ENCODE data around the gene ANKRD29. TPM values are rescaled to one million over a fixed set of nuclear protein-coding genes. Genes with fewer than 3 reads are reported as not detected.

The ANKRD29 gene
- total and polyA plus RNA-seq, 2 donors (not counting 1 experiment from before 2014, with no cell fraction given), result 2.0 to 6.9 TPM

DNA sequence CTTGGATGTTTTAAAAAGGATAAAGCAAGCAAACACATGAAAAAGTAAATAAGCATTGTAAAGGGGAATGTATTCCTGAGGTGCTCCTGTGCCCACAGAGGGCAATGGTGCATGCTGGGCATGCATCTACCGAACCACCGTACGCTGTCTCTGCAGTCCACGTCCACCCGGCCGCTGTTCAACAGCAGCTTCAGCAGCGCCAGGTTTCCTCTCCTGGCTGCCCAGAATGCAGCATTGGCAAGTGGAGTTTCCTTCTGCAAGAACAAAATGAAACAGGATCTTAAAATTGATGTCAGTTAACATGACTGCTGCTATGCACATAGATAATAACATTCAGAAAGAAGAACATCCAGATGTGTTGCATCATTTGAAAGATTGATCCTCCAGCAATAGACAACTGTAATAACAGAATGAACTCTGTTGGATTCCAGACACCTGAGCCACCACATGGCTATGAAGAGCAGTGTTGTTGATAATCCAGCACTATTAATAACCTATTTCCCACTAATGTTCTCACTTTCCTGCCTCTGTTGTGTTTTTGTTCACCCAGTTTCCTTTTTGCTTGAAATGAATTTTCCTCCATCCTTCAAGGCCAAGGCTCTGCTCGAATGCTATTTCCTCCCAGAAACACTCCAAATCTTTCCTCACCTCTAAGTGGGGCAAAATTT lies 13.6 kb downstream of the ANKRD29 start:
- H3K27ac ChIP-seq (ENCODE audit: insufficient read depth, low read length), result no peak overlapping the region
- H4K20me1 ChIP-seq (ENCODE audit: control insufficient read depth, extremely low read depth, insufficient read depth, low read length), result no peaks in the 10 kb centered on the region
- H3K4me3 ChIP-seq (replicated peaks in 1 of 4; ENCODE audit: control extremely low read depth in 1 of 4, insufficient read depth in 1 of 4, low read depth in 3 of 4, low read length in 4 of 4), result no peak overlapping the region
- no peaks in the 10 kb centered on the region for H3K36me3 ChIP-seq (ENCODE audit: control insufficient read depth, insufficient read depth, low read length)
- peaks cover 7% of the 10 kb centered on the region for H3K4me1 ChIP-seq (ENCODE audit: control insufficient read depth, extremely low read depth, insufficient read depth, low read length)
- H3K9me3 ChIP-seq (ENCODE audit: control insufficient read depth, insufficient read depth, low read depth, low read length), result no peaks in the 10 kb centered on the region
- DNase-seq (ENCODE audit: low read depth in 2 of 2), result no peak
- H3K79me2 ChIP-seq (ENCODE audit: control insufficient read depth, insufficient read depth, low read length), result no peaks in the 10 kb centered on the region
- H3K27me3 ChIP-seq (ENCODE audit: control insufficient read depth, insufficient read depth, low read length), result peaks cover 7% of the 10 kb centered on the region
- H3K4me2 ChIP-seq (ENCODE audit: extremely low read depth, insufficient read depth, low read length), result no peak overlapping the region
- no peak overlapping the region for H2AFZ ChIP-seq (ENCODE audit: low read length)
- H3K9ac ChIP-seq (ENCODE audit: insufficient read depth, low read length), result no peak overlapping the region
- no peak for TF ChIP-seq EZH2 (IDR thresholded peaks at IDR 0.05; ENCODE audit: low read length, missing control alignments)
- TF ChIP-seq CTCF (conservative IDR thresholded peaks at IDR 0.05 in 1 of 2, IDR thresholded peaks at IDR 0.05 in 1 of 2; ENCODE audit: low read depth in 1 of 2, low read length in 2 of 2), result no peak

DNA sequence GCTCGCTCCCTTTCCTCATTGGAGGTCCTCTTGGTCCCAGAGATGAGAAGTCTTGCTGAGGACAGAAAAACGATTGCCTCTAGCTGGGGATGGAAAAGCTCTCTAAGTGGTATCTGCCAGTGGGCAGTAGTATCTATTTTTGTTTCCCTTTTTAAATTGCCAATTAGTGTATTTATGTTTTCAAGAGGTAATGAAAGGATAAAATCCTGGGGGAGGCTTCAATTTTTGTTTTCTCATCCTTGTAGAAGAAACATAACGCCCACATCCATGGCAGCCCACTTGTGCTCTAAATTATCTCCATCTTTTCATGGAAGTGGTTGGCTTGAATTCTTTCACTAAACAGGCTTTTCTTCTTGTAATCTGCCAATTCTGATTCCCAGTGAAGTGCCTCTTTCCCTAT lies 14.3 kb downstream of the ANKRD29 start:
- Histone ChIP-seq H2AFZ (ENCODE audit: low read length) (no peak overlapping the region), H3K79me2 (ENCODE audit: control insufficient read depth, insufficient read depth, low read length) (no peaks in the 10 kb centered on the region), H3K9ac (ENCODE audit: insufficient read depth, low read length) (no peak overlapping the region), H4K20me1 (ENCODE audit: control insufficient read depth, extremely low read depth, insufficient read depth, low read length) (no peaks in the 10 kb centered on the region), H3K27me3 (ENCODE audit: control insufficient read depth, insufficient read depth, low read length) (peaks cover 7% of the 10 kb centered on the region), H3K9me3 (ENCODE audit: control insufficient read depth, insufficient read depth, low read depth, low read length) (no peaks in the 10 kb centered on the region), H3K4me3 (replicated peaks in 1 of 4; ENCODE audit: control extremely low read depth in 1 of 4, insufficient read depth in 1 of 4, low read depth in 3 of 4, low read length in 4 of 4) (no peak overlapping the region), H3K27ac (ENCODE audit: insufficient read depth, low read length) (no peak overlapping the region), H3K4me2 (ENCODE audit: extremely low read depth, insufficient read depth, low read length) (no peak overlapping the region), H3K36me3 (ENCODE audit: control insufficient read depth, insufficient read depth, low read length) (no peaks in the 10 kb centered on the region), H3K4me1 (ENCODE audit: control insufficient read depth, extremely low read depth, insufficient read depth, low read length) (peaks cover 7% of the 10 kb centered on the region)
- no peak for DNase-seq (ENCODE audit: low read depth in 2 of 2)
- TF ChIP-seq EZH2 (IDR thresholded peaks at IDR 0.05; ENCODE audit: low read length, missing control alignments) (no peak), CTCF (conservative IDR thresholded peaks at IDR 0.05 in 1 of 2, IDR thresholded peaks at IDR 0.05 in 1 of 2; ENCODE audit: low read depth in 1 of 2, low read length in 2 of 2) (no peak)

DNA sequence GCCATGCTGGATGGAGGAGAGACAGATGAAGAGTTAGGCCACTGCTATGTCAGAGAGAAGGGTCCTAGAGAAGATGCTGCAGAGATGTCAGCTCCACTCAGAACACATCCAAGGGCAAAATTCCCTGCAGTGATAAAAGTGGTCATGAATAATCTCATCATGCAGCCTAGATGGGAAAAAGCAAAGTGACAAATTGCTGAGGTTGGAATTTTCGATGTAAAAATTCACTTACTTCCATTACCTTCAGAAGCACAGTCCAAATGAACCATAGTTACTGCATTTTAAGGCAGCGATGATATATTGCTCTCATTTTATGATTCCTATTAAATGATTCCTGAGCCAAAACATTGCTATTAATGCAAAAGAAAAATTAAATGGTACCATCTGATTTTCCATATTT lies 16.4 kb downstream of the ANKRD29 start:
- TF ChIP-seq EZH2 (IDR thresholded peaks at IDR 0.05; ENCODE audit: low read length, missing control alignments), result no peak
- TF ChIP-seq CTCF (conservative IDR thresholded peaks at IDR 0.05 in 1 of 2, IDR thresholded peaks at IDR 0.05 in 1 of 2; ENCODE audit: low read depth in 1 of 2, low read length in 2 of 2), result no peak
- no peak overlapping the region for H3K4me3 ChIP-seq (replicated peaks in 1 of 4; ENCODE audit: control extremely low read depth in 1 of 4, insufficient read depth in 1 of 4, low read depth in 3 of 4, low read length in 4 of 4)
- peaks cover 4% of the 10 kb centered on the region for H3K27me3 ChIP-seq (ENCODE audit: control insufficient read depth, insufficient read depth, low read length)
- no peak for DNase-seq (ENCODE audit: low read depth in 2 of 2)
- H4K20me1 ChIP-seq (ENCODE audit: control insufficient read depth, extremely low read depth, insufficient read depth, low read length), result no peaks in the 10 kb centered on the region
- H3K27ac ChIP-seq (ENCODE audit: insufficient read depth, low read length), result no peak overlapping the region
- H3K9ac ChIP-seq (ENCODE audit: insufficient read depth, low read length), result no peak overlapping the region
- no peaks in the 10 kb centered on the region for H3K9me3 ChIP-seq (ENCODE audit: control insufficient read depth, insufficient read depth, low read depth, low read length)
- H3K79me2 ChIP-seq (ENCODE audit: control insufficient read depth, insufficient read depth, low read length), result no peaks in the 10 kb centered on the region
- no peaks in the 10 kb centered on the region for H3K36me3 ChIP-seq (ENCODE audit: control insufficient read depth, insufficient read depth, low read length)
- no peak overlapping the region for H2AFZ ChIP-seq (ENCODE audit: low read length)
- H3K4me2 ChIP-seq (ENCODE audit: extremely low read depth, insufficient read depth, low read length), result no peak overlapping the region
- H3K4me1 ChIP-seq (ENCODE audit: control insufficient read depth, extremely low read depth, insufficient read depth, low read length), result peaks cover 4% of the 10 kb centered on the region

All from fibroblast of lung (primary cell).